ENCODE data around the gene SLC16A12.

DNA sequence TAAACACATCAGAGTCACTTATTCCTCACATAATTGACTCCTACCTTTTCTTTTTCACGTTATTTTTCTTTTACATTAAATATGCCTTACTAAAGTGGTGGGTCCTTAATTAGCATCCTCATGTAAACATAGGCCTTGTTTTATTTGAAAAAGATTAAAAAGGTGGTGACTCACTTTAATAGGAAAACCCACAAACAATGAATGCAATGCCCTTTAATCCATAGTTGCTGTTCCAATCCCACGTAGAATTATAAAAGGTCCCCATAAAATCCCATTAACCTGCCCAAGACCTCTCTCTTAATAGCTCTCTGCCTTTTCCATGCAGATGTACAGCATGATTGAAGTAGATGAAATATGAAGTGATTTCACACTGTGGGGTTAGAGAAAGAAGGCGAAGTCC, 32.2 kb downstream of the SLC16A12 start:
- TF ChIP-seq, protein P1, sequence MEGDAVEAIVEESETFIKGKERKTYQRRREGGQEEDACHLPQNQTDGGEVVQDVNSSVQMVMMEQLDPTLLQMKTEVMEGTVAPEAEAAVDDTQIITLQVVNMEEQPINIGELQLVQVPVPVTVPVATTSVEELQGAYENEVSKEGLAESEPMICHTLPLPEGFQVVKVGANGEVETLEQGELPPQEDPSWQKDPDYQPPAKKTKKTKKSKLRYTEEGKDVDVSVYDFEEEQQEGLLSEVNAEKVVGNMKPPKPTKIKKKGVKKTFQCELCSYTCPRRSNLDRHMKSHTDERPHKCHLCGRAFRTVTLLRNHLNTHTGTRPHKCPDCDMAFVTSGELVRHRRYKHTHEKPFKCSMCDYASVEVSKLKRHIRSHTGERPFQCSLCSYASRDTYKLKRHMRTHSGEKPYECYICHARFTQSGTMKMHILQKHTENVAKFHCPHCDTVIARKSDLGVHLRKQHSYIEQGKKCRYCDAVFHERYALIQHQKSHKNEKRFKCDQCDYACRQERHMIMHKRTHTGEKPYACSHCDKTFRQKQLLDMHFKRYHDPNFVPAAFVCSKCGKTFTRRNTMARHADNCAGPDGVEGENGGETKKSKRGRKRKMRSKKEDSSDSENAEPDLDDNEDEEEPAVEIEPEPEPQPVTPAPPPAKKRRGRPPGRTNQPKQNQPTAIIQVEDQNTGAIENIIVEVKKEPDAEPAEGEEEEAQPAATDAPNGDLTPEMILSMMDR (conservative IDR thresholded peaks at IDR 0.05; ENCODE audit: low read length) = no peak
- no peak for TF ChIP-seq EZH2phosphoT487 (IDR thresholded peaks at IDR 0.05; ENCODE audit: borderline replicate concordance)

Data from Loucy (cell line).